ENCODE measurements around the gene EPG5. TPM values are rescaled to one million over a fixed set of nuclear protein-coding genes. Genes with fewer than 3 reads are reported as not detected.
"Not testable (repeated sequence)": the region's sequence is repeated elsewhere in the genome, so short reads cannot be mapped to it uniquely, and the experiment has no call there.

EPG5 gene
- total and polyA plus RNA-seq, 10 donors = 4.6 to 67.9 (median 48.5) TPM

GRCh38 chr18:45978084-45978483 lies 11.0 kb upstream of the EPG5 start:
- TF ChIP-seq POLR2AphosphoS5 (IDR thresholded peaks at IDR 0.05) = no peak
- TF ChIP-seq POLR2A (IDR thresholded peaks at IDR 0.05) = no peak
- TF ChIP-seq CTCF (IDR thresholded peaks at IDR 0.05 in 8 of 11, conservative IDR thresholded peaks at IDR 0.05 in 3 of 11) = no peak
- peaks cover 0 to 14% (median 0%) of the 10 kb centered on the region in 6 donors for H3K36me3 ChIP-seq
- H3K9me3 ChIP-seq = no peaks in the 10 kb centered on the region
- H3K4me1 ChIP-seq = peaks cover 4 to 52% (median 10%) of the 10 kb centered on the region in 6 donors
- WGBS, 5 donors = 29 to 82% (median 60%) methylated on average over 1 of the region's 1 CpG
- intact Hi-C loops (cut with DNase I; ENCODE audit: low total_unique reads) = loop anchor here (10.0 kb wide), 1 partner anchor 97 kb away; the partner anchor contains the start of gene PSTPIP2
- no peak overlapping the region for H3K4me3 ChIP-seq
- H3K27ac ChIP-seq = peak overlapping the region in 6 of 8 donors; percentile 4 to 82 (median 49)
- DNase-seq = no peak
- H3K27me3 ChIP-seq (replicated peaks in 1 of 7) = no peaks in the 10 kb centered on the region

- TF ChIP-seq CTCF (IDR thresholded peaks at IDR 0.05 in 8 of 11, conservative IDR thresholded peaks at IDR 0.05 in 3 of 11) (no peak), POLR2AphosphoS5 (IDR thresholded peaks at IDR 0.05) (no peak), POLR2A (IDR thresholded peaks at IDR 0.05) (no peak)
- no peaks in the 10 kb centered on the region for H3K27me3 ChIP-seq (replicated peaks in 1 of 7)
- no peaks in the 10 kb centered on the region for H3K9me3 ChIP-seq
- peaks cover 0 to 3% (median 0%) of the 10 kb centered on the region in 6 donors for H3K36me3 ChIP-seq
- no peak overlapping the region for H3K4me3 ChIP-seq
- DNase-seq = no peak
- H3K27ac ChIP-seq = peak overlapping the region in 3 of 8 donors; percentile 62 to 82 (median 65)
- WGBS, 5 donors = 86 to 90% (median 89%) methylated on average over 5 of the region's 5 CpGs
- intact Hi-C loops (cut with DNase I; ENCODE audit: low total_unique reads) = loop anchor here (10.0 kb wide), 1 partner anchor 98 kb away; the partner anchor contains the start of gene PSTPIP2
- H3K4me1 ChIP-seq = peaks cover 4 to 47% (median 10%) of the 10 kb centered on the region in 6 donors
Observed at GRCh38 chr18:45976974-45977373, 9.8 kb upstream of the EPG5 start.

- H3K27ac ChIP-seq = peak overlapping the region in 2 of 8 donors; percentile 82
- TF ChIP-seq POLR2A (IDR thresholded peaks at IDR 0.05) = no peak
- no peak for TF ChIP-seq CTCF (IDR thresholded peaks at IDR 0.05 in 8 of 11, conservative IDR thresholded peaks at IDR 0.05 in 3 of 11)
- H3K27me3 ChIP-seq (replicated peaks in 1 of 7) = no peaks in the 10 kb centered on the region
- DNase-seq = no peak
- intact Hi-C loops (cut with DNase I; ENCODE audit: low total_unique reads) = loop anchor here (10.0 kb wide), 1 partner anchor 98 kb away; the partner anchor contains the start of gene PSTPIP2
- no peaks in the 10 kb centered on the region for H3K36me3 ChIP-seq
- no peak overlapping the region for H3K4me3 ChIP-seq
- 19 to 48% (median 43%) methylated on average over 1 of the region's 1 CpG for WGBS, 5 donors
- peaks cover 4 to 43% (median 10%) of the 10 kb centered on the region in 6 donors for H3K4me1 ChIP-seq
- H3K9me3 ChIP-seq = no peaks in the 10 kb centered on the region
Observed at GRCh38 chr18:45976566-45976965, 9.4 kb upstream of the EPG5 start.

- Histone ChIP-seq H3K4me3 (peak overlapping the region in 1 of 8 donors; percentile 3), H3K36me3 (no peaks in the 10 kb centered on the region), H3K27ac (peak overlapping the region in 7 of 8 donors; percentile 33 to 82 (median 59)), H3K9me3 (no peaks in the 10 kb centered on the region), H3K4me1 (peaks cover 4 to 37% (median 10%) of the 10 kb centered on the region in 6 donors), H3K27me3 (replicated peaks in 1 of 7) (no peaks in the 10 kb centered on the region)
- intact Hi-C loops (cut with DNase I; ENCODE audit: low total_unique reads) = loop anchor here (10.0 kb wide), 1 partner anchor 101 kb away; the partner anchor contains the start of gene PSTPIP2
- 13 to 36% (median 20%) methylated on average over 5 of the region's 5 CpGs for WGBS, 5 donors
- TF ChIP-seq CTCF (IDR thresholded peaks at IDR 0.05 in 8 of 11, conservative IDR thresholded peaks at IDR 0.05 in 3 of 11) = peak; percentile 50 to 92 (median 77)
- TF ChIP-seq POLR2AphosphoS5 (IDR thresholded peaks at IDR 0.05) = peak in 1 of 3 donors; percentile 19
- no peak for TF ChIP-seq POLR2A (IDR thresholded peaks at IDR 0.05)
- DNase-seq = no peak
Observed at GRCh38 chr18:45974088-45974536, 7.0 kb upstream of the EPG5 start.

- intact Hi-C loops (cut with DNase I; ENCODE audit: low total_unique reads); DNase-seq; H3K9me3 ChIP-seq; H3K27me3 ChIP-seq (replicated peaks in 1 of 7); H3K27ac ChIP-seq: not testable (repeated sequence)
- peaks cover 0 to 36% (median 0%) of the 10 kb centered on the region in 6 donors for H3K36me3 ChIP-seq
- peaks cover 13 to 81% (median 58%) of the 10 kb centered on the region in 6 donors for H3K4me1 ChIP-seq
- WGBS, 5 donors = 95 to 98% (median 96%) methylated on average over 5 of the region's 5 CpGs
- H3K4me3 ChIP-seq = peak overlapping the region in 1 of 8 donors; percentile 91
Observed at GRCh38 chr18:45964913-45965312, 2.2 kb downstream of the EPG5 start.

All from spleen (tissue), 11 donors.